HepG2 (cell line): ENCODE measurements around the gene MREG. TPM values are rescaled to one million over a fixed set of nuclear protein-coding genes. Genes with fewer than 3 reads are reported as not detected.

Experiments
- CHD2 ChIP-seq: IDR thresholded peaks from 2 replicates; pipeline ENCODE4 v1.6.1; 2011; ENCODE audit warnings: low read depth, low read length, improper control_type of control experiment
- ETV6 ChIP-seq: sonication (generic); formaldehyde crosslinking; conservative IDR thresholded peaks from 2 replicates; pipeline ENCODE4 v1.4.0; 2020; ENCODE audit warnings: missing genetic modification reagents
- FLYWCH1 ChIP-seq: sonication (generic); formaldehyde crosslinking; IDR thresholded peaks from 2 replicates; pipeline ENCODE4 v1.8.1; 2023; ENCODE audit warnings: mild to moderate bottlenecking, missing genetic modification reagents
- FOXP4 ChIP-seq: sonication (generic); formaldehyde crosslinking; IDR thresholded peaks from 2 replicates; pipeline ENCODE4 v1.4.0; 2020; ENCODE audit warnings: missing genetic modification reagents
- KLF6 ChIP-seq: IDR thresholded peaks from 2 replicates; pipeline ENCODE4 v1.8.0; 2016; ENCODE audit warnings: missing biosample characterization, missing genetic modification reagents
- PITX1 ChIP-seq: sonication (generic); formaldehyde crosslinking; IDR thresholded peaks from 2 replicates; pipeline ENCODE4 v1.5.1; 2020; ENCODE audit warnings: mild to moderate bottlenecking, missing genetic modification reagents
- SMAD9 ChIP-seq: sonication (generic); formaldehyde crosslinking; IDR thresholded peaks from 2 replicates; pipeline ENCODE4 v1.5.1; 2020; ENCODE audit warnings: mild to moderate bottlenecking, missing genetic modification reagents
- SNAPC5 ChIP-seq: sonication (generic); formaldehyde crosslinking; IDR thresholded peaks from 2 replicates; pipeline ENCODE4 v1.8.1; 2023; ENCODE audit warnings: mild to moderate bottlenecking, missing genetic modification reagents, borderline replicate concordance
- SOX13 ChIP-seq, 3 experiments: fragments of 450-650 bp in 1 of 3; sonication (generic) in 1 of 3; formaldehyde crosslinking in 1 of 3; IDR thresholded peaks in 2 of 3; conservative IDR thresholded peaks in 1 of 3; 2 replicates each; pipeline versions ENCODE4 v1.5.0 to v1.6.1; 2016 to 2020; ENCODE audit warnings: antibody characterized with exemption in 1 of 3, mild to moderate bottlenecking in 1 of 3, missing compliant biosample characterization in 1 of 3, missing genetic modification reagents in 1 of 3, moderate library complexity in 1 of 3
- YY1 ChIP-seq: IDR thresholded peaks from 2 replicates; pipeline ENCODE4 v1.6.1; 2011; ENCODE audit warnings: low read length, low read depth, moderate library complexity, mild to moderate bottlenecking; ENCODE audit not compliant: insufficient read depth, insufficient replicate concordance
- ZNF234 ChIP-seq: sonication (generic); formaldehyde crosslinking; conservative IDR thresholded peaks from 2 replicates; pipeline ENCODE4 v1.5.1; 2020; ENCODE audit warnings: mild to moderate bottlenecking, missing genetic modification reagents
- ZNF292 ChIP-seq: sonication (generic); formaldehyde crosslinking; IDR thresholded peaks from 2 replicates; pipeline ENCODE4 v1.8.1; 2022; ENCODE audit warnings: mild to moderate bottlenecking, low read depth, missing genetic modification reagents, borderline replicate concordance
- ZNF350 ChIP-seq: sonication (generic); formaldehyde crosslinking; IDR thresholded peaks from 2 replicates; pipeline ENCODE4 v1.4.0; 2020; ENCODE audit warnings: mild to moderate bottlenecking, low read depth, missing genetic modification reagents, borderline replicate concordance
- ZNF407 ChIP-seq: sonication (generic); formaldehyde crosslinking; IDR thresholded peaks from one replicate; pipeline ENCODE4 v1.5.1; 2020; ENCODE audit warnings: mild to moderate bottlenecking, missing genetic modification reagents; ENCODE audit errors: not compliant biosample characterization
- ZNF644 ChIP-seq: IDR thresholded peaks from 2 replicates; pipeline ENCODE4 v1.6.1; 2016; ENCODE audit warnings: low read depth
- ZNF776 ChIP-seq: sonication (generic); formaldehyde crosslinking; IDR thresholded peaks from 2 replicates; pipeline ENCODE4 v1.4.0; 2020; ENCODE audit warnings: mild to moderate bottlenecking, missing genetic modification reagents
- polyA plus RNA-seq, 8 experiments: library from polyadenylated mRNA; depleted of rRNA in 3 of 8; stranded (reverse) in 7 of 8; unstranded in 1 of 8; fragments of >200 nt; fragmentation: Illumina TruSeq in 4 of 8; extraction: Trizol in 4 of 8; gene quantifications; 2 replicates each; pipeline versions ENCODE4 v1.2.1 to v1.2.3, GENCODE V29; 2011 to 2016; ENCODE audit warnings: low read depth in 4 of 8, missing spikeins in 1 of 8, mixed read lengths in 1 of 8; ENCODE audit not compliant: insufficient read depth in 1 of 8
- total RNA-seq, 5 experiments: library from RNA; depleted of rRNA; stranded (reverse); fragments of >200 nt; fragmentation: Illumina TruSeq; extraction: Trizol; gene quantifications; 2 replicates each; pipeline ENCODE4 v1.2.3, GENCODE V29; 2016; ENCODE audit warnings: low read depth in 1 of 5

Gene MREG
- total and polyA plus RNA-seq, 2 of the 13 experiments (the other 11 are each of a cell fraction or from before 2014, with no cell fraction given) = 7.5 to 23.3 TPM

GRCh38 chr2:215951558-215951957 lies 61.8 kb downstream of the MREG start (continued):
- TF ChIP-seq FOXP4 (0 out of 2 replicates have a peak, but pooled peaks have one; percentile 44), ZNF292 (CRISPR knock-in tag) (no peak), ETV6 (CRISPR knock-in tag) (no peak), SMAD9 (CRISPR knock-in tag) (no peak), PITX1 (CRISPR knock-in tag) (no peak), KLF6 (no peak), ZNF407 (CRISPR knock-in tag) (no peak), SNAPC5 (CRISPR knock-in tag) (no peak), CHD2 (no peak), YY1 (no peak), ZNF350 (CRISPR knock-in tag) (no peak), FLYWCH1 (CRISPR knock-in tag) (no peak), SOX13 (IDR thresholded peaks at IDR 0.05) (no peak), SOX13 (CRISPR knock-in tag; conservative IDR thresholded peaks at IDR 0.05 in 1 of 2, IDR thresholded peaks at IDR 0.05 in 1 of 2) (peak in 1 of 2 experiments; percentile 35; a peak in 2 of 4 replicates), ZNF776 (CRISPR knock-in tag) (no peak), ZNF234 (CRISPR knock-in tag) (no peak), ZNF644 (CRISPR knock-in tag) (peak; percentile 48)
